Natural killer cell (primary cell): ENCODE results near the gene GAB2. TPM values are rescaled to one million over a fixed set of nuclear protein-coding genes. Genes with fewer than 3 reads are reported as not detected.
A peak's percentile ranks its signal among the peaks of the same experiment; 100 is the strongest.
"Not testable (repeated sequence)": the region's sequence is repeated elsewhere in the genome, so short reads cannot be mapped to it uniquely, and the experiment has no call there.

Experiments
- ATAC-seq, 3 donors: fragments of 150-1000 bp in 2 of 3; fragments of 200-7000 bp in 1 of 3; cut with Tn5 transposase; 1 replicate in 1 of 3; 2 replicates in 2 of 3; pipeline ENCODE4 v1.10.0; 2021; ENCODE audit warnings: mild to moderate bottlenecking in 2 of 3, moderate library complexity in 2 of 3
- DNase-seq, 2 donors: peaks; one replicate each; pipeline versions ENCODE4 v3.0.0 to v3.0.0-alpha.2; 2013 to 2021; ENCODE audit warnings: mixed read lengths in 1 of 2
- H3K27ac ChIP-seq: one replicate; pipeline ENCODE4 v1.5.1; 2013; ENCODE audit warnings: mild to moderate bottlenecking, low read length
- H3K27me3 ChIP-seq: one replicate; pipeline ENCODE4 v1.6.1; 2013; ENCODE audit warnings: low read length; ENCODE audit not compliant: control insufficient read depth, insufficient read depth
- H3K36me3 ChIP-seq: one replicate; pipeline ENCODE4 v1.6.1; 2013; ENCODE audit warnings: low read length; ENCODE audit not compliant: control insufficient read depth, insufficient read depth
- H3K4me1 ChIP-seq: one replicate; pipeline ENCODE4 v1.6.1; 2013; ENCODE audit warnings: low read length; ENCODE audit not compliant: control insufficient read depth, insufficient read depth
- H3K4me3 ChIP-seq: one replicate; pipeline ENCODE4 v1.5.1; 2013; ENCODE audit warnings: low read length
- H3K9me3 ChIP-seq: one replicate; pipeline ENCODE4 v1.6.1; 2013; ENCODE audit warnings: low read length; ENCODE audit not compliant: control insufficient read depth, insufficient read depth
- H3K27ac Mint-ChIP-seq, 2 donors: one replicate each; pipeline ENCODE4 v1.8.0; 2022; ENCODE audit warnings: mild to moderate bottlenecking in 2 of 2, mixed read lengths in 2 of 2, moderate library complexity in 1 of 2
- H3K27me3 Mint-ChIP-seq, 2 donors: one replicate each; pipeline ENCODE4 v1.8.0; 2022; ENCODE audit warnings: low read depth in 2 of 2, mixed read lengths in 2 of 2
- H3K36me3 Mint-ChIP-seq: one replicate; pipeline ENCODE4 v1.8.0; 2022; ENCODE audit warnings: mixed read lengths
- H3K4me1 Mint-ChIP-seq, 2 donors: one replicate each; pipeline ENCODE4 v1.8.0; 2022; ENCODE audit warnings: mixed read lengths in 2 of 2
- H3K4me3 Mint-ChIP-seq: one replicate; pipeline ENCODE4 v1.8.0; 2022; ENCODE audit warnings: mild to moderate bottlenecking, moderate library complexity, mixed read lengths
- H3K9me3 Mint-ChIP-seq, 2 donors: one replicate each; pipeline ENCODE4 v1.8.0; 2022; ENCODE audit warnings: mixed read lengths in 2 of 2
- WGBS: methylation state at CpG from one replicate; pipeline ENCODE4 v1.1.7; 2013; ENCODE audit warnings: missing lambda C conversion rate; ENCODE audit not compliant: insufficient coverage; 5-methylcytosine and 5-hydroxymethylcytosine counted together
- intact Hi-C: fragments of 100-400 bp; cut with micrococcal nuclease; formaldehyde crosslinking; loops from one replicate; pipeline ENCODE4 v1.14.2; 2022
- total RNA-seq, 4 donors: library from RNA; stranded (reverse); fragments of 120-200 nt in 1 of 4; gene quantifications; one replicate each; pipeline versions ENCODE4 v1.2.3 to v1.2.4, GENCODE V29; 2013 to 2022
- TF ChIP-seq, protein P1 (sequence below): fragments of 200-600 bp; IDR thresholded peaks from one replicate; pipeline ENCODE4 v1.8.0; 2022; ENCODE audit warnings: antibody characterized with exemption

GAB2 gene
- total RNA-seq, 3 donors from 2014 or later (not counting 1 experiment from before 2014, with no cell fraction given) = 4.3 to 58.4 (median 8.1) TPM

DNA sequence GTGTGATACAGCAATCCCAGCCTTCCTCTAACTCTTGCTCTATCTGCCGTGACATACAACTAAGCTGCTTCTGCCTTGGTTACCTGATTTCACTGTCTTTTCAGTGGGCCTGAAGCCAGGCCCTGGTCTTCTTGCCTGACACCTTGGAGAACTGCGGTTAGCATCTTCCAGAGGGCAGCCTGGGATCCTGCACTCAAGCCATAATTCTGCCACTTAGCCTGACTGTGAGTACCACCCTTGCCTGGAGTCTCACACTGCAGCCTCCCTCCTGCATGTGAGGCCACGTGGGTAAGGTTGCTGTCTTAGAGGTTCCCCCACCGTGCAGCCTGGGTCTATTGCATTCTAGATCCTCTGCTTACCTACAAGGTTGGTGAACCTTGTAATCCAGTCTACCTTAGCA is 193.1 kb downstream of the GAB2 start:
- Histone ChIP-seq H3K36me3 (peaks cover 8% of the 10 kb centered on the region), H3K9me3 (no peaks in the 10 kb centered on the region), H3K4me3 (no peak overlapping the region), H3K27me3 (no peaks in the 10 kb centered on the region), H3K4me1 (no peaks in the 10 kb centered on the region), H3K27ac (no peak overlapping the region)
- no peak overlapping the region for H3K4me3 Mint-ChIP-seq
- DNase-seq = no peak
- peak overlapping the region in 1 of 2 donors; percentile 44 for H3K27ac Mint-ChIP-seq
- H3K9me3 Mint-ChIP-seq = no peaks in the 10 kb centered on the region
- intact Hi-C loops = no loop called here
- H3K27me3 Mint-ChIP-seq = no peaks in the 10 kb centered on the region
- H3K4me1 Mint-ChIP-seq = no peaks in the 10 kb centered on the region
- no peak for ATAC-seq
- TF ChIP-seq, protein P1, sequence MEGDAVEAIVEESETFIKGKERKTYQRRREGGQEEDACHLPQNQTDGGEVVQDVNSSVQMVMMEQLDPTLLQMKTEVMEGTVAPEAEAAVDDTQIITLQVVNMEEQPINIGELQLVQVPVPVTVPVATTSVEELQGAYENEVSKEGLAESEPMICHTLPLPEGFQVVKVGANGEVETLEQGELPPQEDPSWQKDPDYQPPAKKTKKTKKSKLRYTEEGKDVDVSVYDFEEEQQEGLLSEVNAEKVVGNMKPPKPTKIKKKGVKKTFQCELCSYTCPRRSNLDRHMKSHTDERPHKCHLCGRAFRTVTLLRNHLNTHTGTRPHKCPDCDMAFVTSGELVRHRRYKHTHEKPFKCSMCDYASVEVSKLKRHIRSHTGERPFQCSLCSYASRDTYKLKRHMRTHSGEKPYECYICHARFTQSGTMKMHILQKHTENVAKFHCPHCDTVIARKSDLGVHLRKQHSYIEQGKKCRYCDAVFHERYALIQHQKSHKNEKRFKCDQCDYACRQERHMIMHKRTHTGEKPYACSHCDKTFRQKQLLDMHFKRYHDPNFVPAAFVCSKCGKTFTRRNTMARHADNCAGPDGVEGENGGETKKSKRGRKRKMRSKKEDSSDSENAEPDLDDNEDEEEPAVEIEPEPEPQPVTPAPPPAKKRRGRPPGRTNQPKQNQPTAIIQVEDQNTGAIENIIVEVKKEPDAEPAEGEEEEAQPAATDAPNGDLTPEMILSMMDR = no peak
- WGBS = 97% methylated on average over 4 of the region's 4 CpGs
- no peaks in the 10 kb centered on the region for H3K36me3 Mint-ChIP-seq

DNA sequence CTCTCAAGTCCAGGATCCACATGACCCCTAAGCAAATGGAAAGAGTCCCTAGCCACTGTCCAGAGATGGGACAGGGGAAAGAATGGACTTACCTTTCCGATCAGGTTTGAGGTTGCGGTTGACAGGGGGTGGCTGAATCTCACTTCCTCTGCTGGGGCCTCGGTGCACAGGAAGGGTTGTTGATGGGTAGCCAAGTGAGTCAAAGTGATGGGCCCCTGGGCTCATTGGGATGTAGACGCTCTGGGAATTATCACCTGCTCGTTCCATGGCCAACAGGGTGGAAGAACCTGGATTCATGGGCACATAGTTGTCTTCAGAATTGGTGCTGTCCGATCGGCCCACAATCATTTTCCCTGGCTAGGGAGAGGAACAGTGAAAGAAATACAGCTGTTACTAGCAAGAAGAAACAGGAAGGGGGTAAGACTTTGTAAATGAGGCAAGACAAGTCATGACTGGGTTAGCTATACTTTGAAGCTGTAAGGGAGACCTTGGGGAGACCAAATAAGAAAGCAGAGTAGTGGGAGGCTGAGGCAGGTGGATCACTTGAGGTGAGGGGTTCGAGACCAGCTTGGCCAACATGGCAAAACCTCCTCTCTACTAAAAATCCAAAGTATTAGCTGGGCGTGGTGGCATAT is 194.2 kb downstream of the GAB2 start:
- Mint-ChIP-seq H3K4me1 (no peaks in the 10 kb centered on the region), H3K27me3 (no peaks in the 10 kb centered on the region), H3K9me3 (no peaks in the 10 kb centered on the region), H3K27ac (no peak overlapping the region), H3K4me3 (no peak overlapping the region), H3K36me3 (no peaks in the 10 kb centered on the region)
- no peaks in the 10 kb centered on the region for H3K27me3 ChIP-seq
- DNase-seq (no peak), ATAC-seq (no peak)
- no peak overlapping the region for H3K4me3 ChIP-seq
- no peak overlapping the region for H3K27ac ChIP-seq
- peaks cover 8% of the 10 kb centered on the region for H3K36me3 ChIP-seq
- 77% methylated on average over 9 of the region's 9 CpGs for WGBS
- no peaks in the 10 kb centered on the region for H3K4me1 ChIP-seq
- TF ChIP-seq, protein P1 = no peak
- intact Hi-C loops = no loop called here
- no peaks in the 10 kb centered on the region for H3K9me3 ChIP-seq

DNA sequence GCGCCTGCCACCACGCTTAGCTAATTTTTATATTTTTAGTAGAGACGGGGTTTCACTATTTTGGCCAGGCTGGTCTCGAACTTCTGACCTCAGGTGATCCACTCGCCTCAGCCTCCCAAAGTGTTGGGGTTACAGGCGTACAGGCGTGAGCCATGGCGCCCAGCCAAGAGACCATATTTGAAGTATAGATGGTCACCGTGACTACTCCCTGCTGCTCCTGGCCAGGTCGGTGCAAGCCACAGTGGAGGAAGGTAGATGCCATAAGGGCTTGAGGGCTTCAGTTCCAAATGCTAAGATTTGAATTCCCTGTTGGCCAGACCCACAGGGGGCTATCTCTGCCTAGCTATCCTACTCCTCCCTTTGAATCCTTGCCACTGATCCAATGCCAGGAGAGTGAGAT is 194.9 kb downstream of the GAB2 start:
- H3K27me3 ChIP-seq, H3K36me3 Mint-ChIP-seq, H3K27ac ChIP-seq, H3K27ac Mint-ChIP-seq, H3K36me3 ChIP-seq, H3K4me3 Mint-ChIP-seq, H3K4me3 ChIP-seq, H3K4me1 ChIP-seq, H3K27me3 Mint-ChIP-seq, H3K4me1 Mint-ChIP-seq, ATAC-seq, H3K9me3 Mint-ChIP-seq, intact Hi-C loops, H3K9me3 ChIP-seq, DNase-seq: not testable (repeated sequence)
- 83% methylated on average over 10 of the region's 10 CpGs for WGBS

GRCh38 chr11:78221396-78222315 is 196.0 kb downstream of the GAB2 start:
- peaks cover 8% of the 10 kb centered on the region for H3K36me3 ChIP-seq
- no peaks in the 10 kb centered on the region for H3K4me1 ChIP-seq
- no peaks in the 10 kb centered on the region for H3K27me3 Mint-ChIP-seq
- no peaks in the 10 kb centered on the region for H3K27me3 ChIP-seq
- no peak overlapping the region for H3K27ac Mint-ChIP-seq
- no peaks in the 10 kb centered on the region for H3K4me1 Mint-ChIP-seq
- WGBS = 93% methylated on average over 9 of the region's 13 CpGs
- H3K36me3 Mint-ChIP-seq = no peaks in the 10 kb centered on the region
- no peak overlapping the region for H3K4me3 ChIP-seq
- no peak overlapping the region for H3K4me3 Mint-ChIP-seq
- TF ChIP-seq, protein P1 = no peak
- H3K27ac ChIP-seq = no peak overlapping the region
- H3K9me3 Mint-ChIP-seq = no peaks in the 10 kb centered on the region
- DNase-seq (peak in 1 of 2 donors; percentile 1), ATAC-seq (no peak)
- intact Hi-C loops = no loop called here
- no peaks in the 10 kb centered on the region for H3K9me3 ChIP-seq
